H9 (cell line): Measurements from ENCODE around the gene EPB41L4B. TPM values are rescaled to one million over a fixed set of nuclear protein-coding genes. Genes with fewer than 3 reads are reported as not detected.

Source experiments
- DNase-seq: peaks from one replicate; pipeline ENCODE4 v3.0.0-alpha.2; 2017
- H2AFZ ChIP-seq: one replicate; pipeline ENCODE4 v1.6.1; 2013; ENCODE audit warnings: mild to moderate bottlenecking, low read length, control low read depth, moderate library complexity
- H2AK5ac ChIP-seq: 2 replicates; pipeline ENCODE4 v1.6.1; 2013; ENCODE audit warnings: low read length, control low read depth, mixed read lengths; ENCODE audit not compliant: insufficient read length
- H2BK120ac ChIP-seq: one replicate; pipeline ENCODE4 v1.6.1; 2013; ENCODE audit warnings: low read depth, mild to moderate bottlenecking, low read length, control low read depth, inconsistent platforms; ENCODE audit not compliant: poor library complexity, severe bottlenecking
- H2BK12ac ChIP-seq: 2 replicates; pipeline ENCODE4 v1.6.1; 2013; ENCODE audit warnings: low read length, control low read depth, mixed read lengths, low read depth; ENCODE audit not compliant: insufficient read length
- H2BK15ac ChIP-seq: 2 replicates; pipeline ENCODE4 v1.6.1; 2013; ENCODE audit warnings: low read depth, low read length, control low read depth
- H2BK20ac ChIP-seq: one replicate; pipeline ENCODE4 v1.6.1; 2013; ENCODE audit warnings: low read depth, mild to moderate bottlenecking, low read length, control low read depth, inconsistent platforms; ENCODE audit not compliant: poor library complexity, severe bottlenecking
- H2BK5ac ChIP-seq: 2 replicates; pipeline ENCODE4 v1.6.1; 2013; ENCODE audit warnings: low read length, control low read depth, mixed read lengths; ENCODE audit not compliant: insufficient read length
- H3K14ac ChIP-seq: 2 replicates; pipeline ENCODE4 v1.6.1; 2013; ENCODE audit warnings: low read length, control low read depth; ENCODE audit not compliant: insufficient read depth
- H3K18ac ChIP-seq: 2 replicates; pipeline ENCODE4 v1.6.1; 2013; ENCODE audit warnings: low read depth, mild to moderate bottlenecking, mixed read lengths, low read length, control low read depth; ENCODE audit not compliant: insufficient read length
- H3K23ac ChIP-seq: 2 replicates; pipeline ENCODE4 v1.6.1; 2013; ENCODE audit warnings: low read length, control low read depth, mixed read lengths, low read depth; ENCODE audit not compliant: insufficient read length
- H3K23me2 ChIP-seq: 2 replicates; pipeline ENCODE4 v1.6.1; 2013; ENCODE audit warnings: low read depth, mild to moderate bottlenecking, mixed read lengths, low read length, control low read depth; ENCODE audit not compliant: insufficient read length, poor library complexity, severe bottlenecking
- H3K27ac ChIP-seq: 2 replicates; pipeline ENCODE4 v1.5.1; 2013; ENCODE audit warnings: low read length, control low read depth, mixed read lengths, low read depth; ENCODE audit not compliant: insufficient read length
- H3K27me3 ChIP-seq: 2 replicates; pipeline ENCODE4 v1.6.1; 2013; ENCODE audit warnings: low read length, control low read depth, inconsistent platforms; ENCODE audit not compliant: insufficient read depth
- H3K4ac ChIP-seq: 2 replicates; pipeline ENCODE4 v1.6.1; 2013; ENCODE audit warnings: low read depth, mild to moderate bottlenecking, control low read depth, inconsistent platforms, low read length, moderate library complexity
- H3K4me1 ChIP-seq: 2 replicates; pipeline ENCODE4 v1.6.1; 2013; ENCODE audit warnings: low read length, control low read depth, inconsistent platforms; ENCODE audit not compliant: insufficient read depth
- H3K4me2 ChIP-seq: 2 replicates; pipeline ENCODE4 v1.6.1; 2013; ENCODE audit warnings: low read length, control low read depth, mixed read lengths; ENCODE audit not compliant: insufficient read length, insufficient read depth
- H3K56ac ChIP-seq: 2 replicates; pipeline ENCODE4 v1.6.1; 2013; ENCODE audit warnings: low read depth, mild to moderate bottlenecking, mixed read lengths, low read length, control low read depth; ENCODE audit not compliant: insufficient read length
- H3K79me1 ChIP-seq: 2 replicates; pipeline ENCODE4 v1.6.1; 2013; ENCODE audit warnings: low read depth, mild to moderate bottlenecking, moderate library complexity, low read length, control low read depth, inconsistent platforms; ENCODE audit not compliant: insufficient read depth, poor library complexity, severe bottlenecking
- H3K79me2 ChIP-seq: 2 replicates; pipeline ENCODE4 v1.6.1; 2013; ENCODE audit warnings: low read length, control low read depth, inconsistent platforms; ENCODE audit not compliant: insufficient read depth
- H3K9ac ChIP-seq: 2 replicates; pipeline ENCODE4 v1.6.1; 2013; ENCODE audit warnings: low read length, control low read depth, mixed read lengths; ENCODE audit not compliant: insufficient read length; ENCODE audit errors: extremely low read depth
- H3K9me3 ChIP-seq: one replicate; pipeline ENCODE4 v1.6.1; 2013; ENCODE audit warnings: low read depth, low read length, inconsistent platforms; ENCODE audit not compliant: control insufficient read depth
- H3T11ph ChIP-seq: one replicate; pipeline ENCODE4 v1.6.1; 2013; ENCODE audit warnings: mild to moderate bottlenecking, low read length, control low read depth, inconsistent platforms
- H4K20me1 ChIP-seq: one replicate; pipeline ENCODE4 v1.6.1; 2013; ENCODE audit not compliant: control insufficient read depth, insufficient read length, insufficient read depth
- H4K5ac ChIP-seq: 2 replicates; pipeline ENCODE4 v1.6.1; 2013; ENCODE audit warnings: low read depth, mild to moderate bottlenecking, mixed read lengths, low read length, control low read depth; ENCODE audit not compliant: insufficient read length
- H4K8ac ChIP-seq: replicated peaks from 2 replicates; pipeline ENCODE4 v1.6.1; 2013; ENCODE audit warnings: low read length, control low read depth, mixed read lengths, low read depth; ENCODE audit not compliant: insufficient read length
- H4K91ac ChIP-seq: 2 replicates; pipeline ENCODE4 v1.6.1; 2013; ENCODE audit warnings: low read depth, mild to moderate bottlenecking, moderate library complexity, mixed read lengths, low read length, control low read depth; ENCODE audit not compliant: insufficient read length
- H3K27ac Mint-ChIP-seq, 3 experiments: 2 replicates in 2 of 3; 3 replicates in 1 of 3; pipeline ENCODE4 v1.8.0; 2020 to 2021; ENCODE audit warnings: mixed read lengths in 3 of 3, mild to moderate bottlenecking in 1 of 3, moderate library complexity in 1 of 3
- H3K27me3 Mint-ChIP-seq: 2 replicates; pipeline ENCODE4 v1.8.0; 2021; ENCODE audit warnings: low read depth, mild to moderate bottlenecking, moderate library complexity, mixed read lengths
- H3K36me3 Mint-ChIP-seq, 3 experiments: 2 replicates in 2 of 3; 3 replicates in 1 of 3; pipeline ENCODE4 v1.8.0; 2020 to 2021; ENCODE audit warnings: low read depth in 3 of 3, mixed read lengths in 3 of 3; ENCODE audit not compliant: insufficient read depth in 1 of 3
- H3K4me1 Mint-ChIP-seq, 2 experiments: 2 replicates each; pipeline ENCODE4 v1.8.0; 2020; ENCODE audit warnings: mixed read lengths in 2 of 2
- H3K4me3 Mint-ChIP-seq, 2 experiments: 2 replicates in 1 of 2; 3 replicates in 1 of 2; pipeline ENCODE4 v1.8.0; 2020 to 2021; ENCODE audit warnings: mild to moderate bottlenecking in 2 of 2, mixed read lengths in 2 of 2, moderate library complexity in 1 of 2
- H3K9me3 Mint-ChIP-seq, 2 experiments: 2 replicates in 1 of 2; 3 replicates in 1 of 2; pipeline ENCODE4 v1.8.0; 2020; ENCODE audit warnings: mild to moderate bottlenecking in 2 of 2, mixed read lengths in 2 of 2, moderate library complexity in 1 of 2
- CTCF ChIP-seq: fragments of 200-600 bp; sonication (generic); conservative IDR thresholded peaks from 3 replicates; pipeline ENCODE4 v1.8.0; 2021; ENCODE audit warnings: antibody characterized with exemption, mild to moderate bottlenecking
- WGBS: extraction: QIAGEN DNeasy Blood & Tissue Kit; methylation state at CpG from one replicate; pipeline ENCODE4 v1.1.7; 2013; ENCODE audit warnings: missing lambda C conversion rate, low lambda C conversion rate, mixed read lengths; ENCODE audit not compliant: insufficient read length; ENCODE audit errors: extremely low coverage; 5-methylcytosine and 5-hydroxymethylcytosine counted together
- total RNA-seq: library from RNA; stranded (reverse); gene quantifications from 2 replicates; pipeline ENCODE4 v1.2.1, GENCODE V29; 2021

The EPB41L4B gene
- total RNA-seq, 1 experiment from 2014 or later: 18.9 TPM

DNA sequence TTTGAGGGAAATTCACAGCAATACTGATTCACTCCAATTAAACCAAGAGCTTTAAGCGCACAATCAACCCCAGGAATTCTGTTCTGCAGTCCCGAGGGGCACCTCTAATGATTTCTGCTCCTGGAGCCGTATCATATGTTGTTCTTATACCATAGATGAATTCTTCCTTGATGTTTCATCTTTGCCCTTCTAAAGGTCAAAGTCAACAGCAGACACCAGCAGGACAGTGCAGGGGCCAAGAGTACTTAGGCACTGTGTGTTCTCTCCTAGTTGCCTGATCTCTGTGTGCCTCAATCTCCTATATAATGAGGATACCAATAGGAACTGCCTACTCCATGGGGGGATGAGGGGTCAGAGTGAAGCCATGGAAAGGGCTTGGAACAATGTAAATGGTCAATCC lies 16.5 kb downstream of the EPB41L4B start:
- H2BK20ac ChIP-seq: no peak overlapping the region
- H3K4me2 ChIP-seq: no peak overlapping the region
- no peaks in the 10 kb centered on the region for H4K20me1 ChIP-seq
- H3K9ac ChIP-seq: no peak overlapping the region
- WGBS: no CpG with 5 or more reads among the region's 3 CpGs
- no peak overlapping the region for H2BK5ac ChIP-seq
- peaks cover 2% of the 10 kb centered on the region; the same call in 1 of the 2 replicates for H3K79me2 ChIP-seq
- H3K27me3 ChIP-seq: no peaks in the 10 kb centered on the region
- H4K5ac ChIP-seq: no peak overlapping the region
- peaks cover 3% of the 10 kb centered on the region; the same call in 1 of the 2 replicates for H3K4me1 ChIP-seq
- Mint-ChIP-seq H3K4me1 (peaks cover 9 to 15% of the 10 kb centered on the region in 2 experiments), H3K27me3 (no peaks in the 10 kb centered on the region), H3K36me3 (peaks cover 3 to 8% (median 5%) of the 10 kb centered on the region in 3 experiments; a peak in 4 of 7 replicates), H3K9me3 (no peaks in the 10 kb centered on the region), H3K4me3 (no peak overlapping the region), H3K27ac (no peak overlapping the region)
- H3T11ph ChIP-seq: no peak overlapping the region
- H3K27ac ChIP-seq: no peak overlapping the region
- H3K23ac ChIP-seq: no peak overlapping the region
- no peak overlapping the region for H3K18ac ChIP-seq
- H3K4ac ChIP-seq: no peak overlapping the region
- DNase-seq: no peak
- H2BK120ac ChIP-seq: no peak overlapping the region
- TF ChIP-seq CTCF: no peak
- H2BK15ac ChIP-seq: no peak overlapping the region
- H3K14ac ChIP-seq: no peak overlapping the region
- H4K91ac ChIP-seq: no peak overlapping the region
- no peaks in the 10 kb centered on the region for H3K23me2 ChIP-seq
- no peak overlapping the region for H2AFZ ChIP-seq
- no peak overlapping the region for H2BK12ac ChIP-seq
- H3K56ac ChIP-seq: no peak overlapping the region
- no peak overlapping the region for H4K8ac ChIP-seq
- peaks cover 11% of the 10 kb centered on the region for H3K79me1 ChIP-seq
- no peaks in the 10 kb centered on the region for H3K9me3 ChIP-seq
- no peak overlapping the region for H2AK5ac ChIP-seq
